Nephron progenitor cell (in vitro differentiated cells): ENCODE results near the gene GLI2.

Source experiments
- DNase-seq: peaks from one replicate; pipeline ENCODE4 v3.0.0; 2021
- H3K27ac Mint-ChIP-seq: 2 replicates; pipeline ENCODE4 v1.8.0; 2021; ENCODE audit warnings: mild to moderate bottlenecking, moderate library complexity, mixed read lengths
- H3K27me3 Mint-ChIP-seq: 2 replicates; pipeline ENCODE4 v1.8.0; 2021; ENCODE audit warnings: mild to moderate bottlenecking, low read depth, mixed read lengths; ENCODE audit not compliant: poor library complexity
- H3K36me3 Mint-ChIP-seq: 2 replicates; pipeline ENCODE4 v1.8.0; 2021; ENCODE audit warnings: low read depth, mixed read lengths
- H3K4me1 Mint-ChIP-seq: 2 replicates; pipeline ENCODE4 v1.8.0; 2021; ENCODE audit warnings: mixed read lengths
- H3K4me3 Mint-ChIP-seq: 2 replicates; pipeline ENCODE4 v1.8.0; 2021; ENCODE audit warnings: mild to moderate bottlenecking, moderate library complexity, mixed read lengths
- H3K9me3 Mint-ChIP-seq: 2 replicates; pipeline ENCODE4 v1.8.0; 2021; ENCODE audit warnings: mild to moderate bottlenecking, moderate library complexity, mixed read lengths
- CTCF ChIP-seq: fragments of 200-600 bp; sonication (generic); IDR thresholded peaks from 2 replicates; pipeline ENCODE4 v1.5.0; 2021; ENCODE audit warnings: antibody characterized with exemption

GLI2 gene

GRCh38 chr2:120749506-120750431 is 14.1 kb downstream of the GLI2 start:
- Mint-ChIP-seq H3K36me3 (peaks cover 24% of the 10 kb centered on the region), H3K27ac (no peak overlapping the region), H3K4me1 (peaks cover 43% of the 10 kb centered on the region), H3K27me3 (peaks cover 14% of the 10 kb centered on the region), H3K9me3 (peaks cover 7% of the 10 kb centered on the region), H3K4me3 (no peak overlapping the region)
- no peak for TF ChIP-seq CTCF
- DNase-seq, result no peak

DNA sequence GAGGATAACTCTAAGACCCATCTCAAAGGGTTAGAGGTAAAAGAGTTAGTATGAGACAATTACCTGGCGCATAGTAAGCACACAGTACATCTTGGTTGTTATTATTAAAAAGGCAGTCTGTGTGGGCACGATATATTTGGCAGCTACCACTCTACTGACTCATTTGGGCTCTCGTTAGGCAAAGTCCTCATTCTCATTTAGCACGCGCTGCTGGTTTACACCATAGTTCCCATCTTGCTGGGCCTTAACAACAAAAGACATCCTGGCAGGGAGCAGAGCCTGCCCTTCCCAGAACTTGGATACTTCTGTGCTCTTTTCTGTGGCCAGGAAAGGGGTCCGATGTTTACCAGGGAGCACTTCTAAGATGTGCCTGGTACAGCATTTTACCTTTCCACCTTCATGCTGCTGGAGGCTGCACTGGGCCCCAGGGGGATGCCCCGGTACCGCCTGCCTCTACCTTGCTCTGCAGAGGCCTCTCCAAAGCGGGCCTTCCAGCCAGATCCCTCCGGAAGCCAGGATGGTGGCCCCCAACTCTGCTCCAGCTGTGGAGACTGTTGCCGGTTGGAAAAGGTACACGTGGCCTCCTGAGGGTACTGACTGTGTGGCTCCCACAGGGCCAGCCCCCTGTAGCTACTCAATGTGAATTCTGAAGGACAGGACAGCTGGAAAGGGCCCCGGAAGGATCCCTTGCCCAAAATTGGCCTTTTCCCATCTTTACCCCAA is 15.0 kb downstream of the GLI2 start:
- no peak for DNase-seq
- Mint-ChIP-seq H3K27me3 (peaks cover 14% of the 10 kb centered on the region), H3K4me1 (peaks cover 36% of the 10 kb centered on the region), H3K9me3 (peaks cover 7% of the 10 kb centered on the region), H3K4me3 (no peak overlapping the region), H3K27ac (no peak overlapping the region), H3K36me3 (peaks cover 24% of the 10 kb centered on the region)
- TF ChIP-seq CTCF, result no peak

DNA sequence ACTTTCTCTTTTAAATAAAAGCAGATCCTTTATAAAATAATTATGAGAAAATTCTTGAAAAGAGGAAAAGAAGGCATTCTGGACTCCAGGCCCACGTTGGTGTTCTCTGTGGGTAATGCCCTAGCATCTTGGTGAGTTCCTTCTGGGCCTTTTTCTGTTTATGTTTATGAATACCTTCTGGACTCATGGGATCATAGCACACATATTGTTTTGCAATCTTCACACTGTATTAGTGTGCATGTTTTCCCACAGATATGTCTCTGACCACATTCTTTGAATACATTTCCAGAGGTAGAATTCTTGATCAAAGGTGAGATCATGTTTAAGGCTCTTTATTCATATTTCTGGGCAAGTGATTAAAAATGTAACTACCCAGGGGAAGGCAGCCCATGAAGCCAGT is 15.9 kb downstream of the GLI2 start:
- peaks cover 10% of the 10 kb centered on the region for H3K9me3 Mint-ChIP-seq
- no peak overlapping the region for H3K4me3 Mint-ChIP-seq
- no peak for TF ChIP-seq CTCF
- no peak for DNase-seq
- H3K36me3 Mint-ChIP-seq, result peaks cover 28% of the 10 kb centered on the region
- H3K27me3 Mint-ChIP-seq, result peaks cover 14% of the 10 kb centered on the region
- H3K4me1 Mint-ChIP-seq, result peaks cover 27% of the 10 kb centered on the region
- H3K27ac Mint-ChIP-seq, result no peak overlapping the region

DNA sequence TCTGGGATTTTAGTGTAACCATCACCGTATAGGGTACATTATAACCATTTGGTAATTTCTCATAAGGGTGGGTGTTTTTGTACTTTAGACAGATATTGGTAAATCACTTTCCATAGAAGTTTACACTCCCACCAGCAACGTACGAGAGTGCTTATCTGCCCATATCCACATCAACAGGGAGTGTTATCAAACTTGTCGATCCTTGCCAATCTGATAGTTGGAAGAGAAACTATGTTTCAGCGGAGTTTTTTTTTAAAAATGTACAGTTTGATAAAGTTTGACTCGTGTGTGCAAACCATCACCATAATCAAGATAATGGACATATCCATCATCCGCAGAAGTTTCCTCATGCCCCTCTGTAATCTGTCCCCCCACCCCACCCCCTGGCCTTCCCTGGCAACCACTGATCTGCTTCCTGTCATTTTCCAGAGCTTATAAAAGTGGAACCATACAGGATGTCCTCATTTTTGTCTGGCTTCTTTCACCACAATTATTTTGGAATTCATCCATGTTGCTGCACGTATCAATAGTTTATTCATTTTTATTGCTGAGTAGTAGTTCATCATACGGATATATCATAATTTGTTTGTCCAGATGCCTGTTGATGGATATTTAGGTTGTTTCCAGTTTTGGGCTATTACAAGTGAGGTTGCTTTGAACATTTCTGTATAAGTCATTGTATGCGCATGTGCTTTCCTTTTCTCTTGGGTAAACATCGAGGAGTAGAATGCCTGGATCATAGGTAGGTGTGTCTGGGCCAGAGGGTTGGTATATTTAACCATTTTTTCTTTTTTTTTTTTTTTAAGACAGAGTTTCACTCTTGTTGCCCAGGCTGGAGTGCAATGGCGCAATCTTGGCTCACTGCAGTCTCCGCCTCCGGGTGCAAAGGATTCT is 18.6 kb downstream of the GLI2 start:
- Mint-ChIP-seq H3K27ac (no peak overlapping the region), H3K27me3 (no peaks in the 10 kb centered on the region), H3K36me3 (peaks cover 40% of the 10 kb centered on the region), H3K4me1 (peaks cover 35% of the 10 kb centered on the region), H3K9me3 (peaks cover 16% of the 10 kb centered on the region), H3K4me3 (no peak overlapping the region)
- TF ChIP-seq CTCF, result no peak
- DNase-seq, result no peak

- peak overlapping the region; percentile 96 for H3K27ac Mint-ChIP-seq
- peak; percentile 76 for DNase-seq
- peaks cover 62% of the 10 kb centered on the region for H3K4me1 Mint-ChIP-seq
- peaks cover 16% of the 10 kb centered on the region for H3K9me3 Mint-ChIP-seq
- peaks cover 5% of the 10 kb centered on the region for H3K27me3 Mint-ChIP-seq
- H3K36me3 Mint-ChIP-seq, result peaks cover 27% of the 10 kb centered on the region
- TF ChIP-seq CTCF, result no peak
- H3K4me3 Mint-ChIP-seq, result peak overlapping the region; percentile 38
These were observed 22.8 kb downstream of the GLI2 start for GRCh38 chr2:120758181-120759144.
